NB4 (cell line): ENCODE data around the gene HADHA.

ENCODE experiments used
- CTCF ChIP-seq: IDR thresholded peaks from one replicate; pipeline ENCODE4 v1.5.1; 2012; ENCODE audit warnings: low read depth, low read length
- POLR2A ChIP-seq: IDR thresholded peaks from 2 replicates; pipeline ENCODE4 v1.6.1; 2011; ENCODE audit warnings: mild to moderate bottlenecking; ENCODE audit not compliant: insufficient read length; ENCODE audit errors: extremely low read depth

- TF ChIP-seq POLR2A (no peak), CTCF (no peak)
These were observed 58.3 kb downstream of the HADHA start for GRCh38 chr2:26185954-26186770.
